GM18907 (cell line): Measurements from ENCODE around the gene MMP24.
"Not testable (repeated sequence)": the region's sequence is repeated elsewhere in the genome, so short reads cannot be mapped to it uniquely, and the experiment has no call there.

Source experiments
- ATAC-seq: cut with Tn5 transposase; IDR thresholded peaks from one replicate; pipeline ENCODE4 v1.9.1; 2021; ENCODE audit warnings: mild to moderate bottlenecking, moderate library complexity; ENCODE audit not compliant: unreplicated experiment

The MMP24 gene

DNA sequence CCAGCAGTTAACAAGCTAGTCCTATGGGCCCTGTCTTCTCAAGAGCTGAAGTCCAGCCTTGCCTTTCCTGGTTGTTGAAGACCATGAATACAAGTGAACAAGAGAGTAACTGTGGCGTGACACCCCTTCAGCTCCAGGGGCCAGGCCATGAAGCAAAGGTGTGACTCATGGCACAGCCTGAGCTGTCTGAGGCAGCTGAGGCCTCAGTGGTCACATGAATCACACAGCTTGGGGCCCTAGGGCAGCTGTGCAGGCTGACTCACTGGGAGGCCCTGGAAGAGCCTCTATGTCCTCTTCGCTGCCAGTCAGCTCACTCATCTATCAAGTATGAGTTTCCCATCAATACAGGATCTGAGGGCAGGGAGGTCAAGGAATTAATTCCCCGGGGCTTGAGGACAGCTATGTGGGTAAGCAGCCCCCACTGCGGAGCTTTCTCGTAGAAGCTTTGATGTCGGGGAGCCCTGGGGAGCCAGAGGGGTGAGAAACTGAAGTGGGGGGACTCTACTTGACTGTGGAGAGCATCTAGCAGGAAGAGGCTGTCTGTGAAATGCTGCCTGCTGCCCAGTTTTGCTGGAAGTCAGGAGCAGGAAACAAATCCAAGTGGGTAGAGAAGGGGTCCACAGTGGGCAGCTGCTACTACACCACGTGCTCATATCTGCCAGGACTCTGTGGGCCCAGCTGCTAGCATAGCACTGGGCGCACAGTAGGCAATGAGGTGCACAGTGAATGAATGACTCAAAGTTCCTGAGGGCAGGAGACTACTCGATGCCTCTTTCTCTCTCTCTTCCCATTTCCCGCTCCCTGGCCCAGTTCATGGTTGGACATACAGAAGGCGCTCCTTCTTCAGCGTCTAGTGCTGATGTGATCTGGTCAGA is 79.4 kb downstream of the MMP24 start:
- ATAC-seq, result no peak

DNA sequence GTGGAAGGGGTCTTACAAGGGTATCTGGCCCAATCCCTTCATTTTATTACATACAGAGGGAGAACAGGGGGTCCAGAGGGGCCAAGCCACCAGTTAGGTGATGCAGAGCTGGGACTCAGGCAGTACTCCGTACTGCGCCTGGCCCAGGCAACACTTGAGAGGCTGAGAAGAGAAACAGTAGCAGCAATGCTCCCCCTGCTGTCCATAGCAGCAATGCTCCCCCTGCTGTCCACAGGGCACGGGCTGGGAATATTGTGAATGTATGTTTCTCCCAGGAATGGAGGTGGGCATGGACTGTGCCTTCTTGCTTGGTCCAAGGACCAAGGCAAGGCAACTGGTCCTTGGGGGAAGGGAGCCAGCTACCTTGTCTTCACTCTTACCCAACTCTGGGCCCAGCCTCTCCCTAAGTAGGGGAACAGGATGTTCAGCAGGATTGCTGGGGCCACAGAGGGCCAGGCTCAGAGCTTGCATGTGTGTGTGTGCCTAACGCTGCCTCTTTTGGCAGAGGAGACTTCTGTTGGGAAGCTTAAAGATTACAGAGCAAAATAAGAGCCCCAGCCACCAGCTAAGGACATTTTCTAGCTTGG is 80.5 kb downstream of the MMP24 start:
- ATAC-seq, result no peak

DNA sequence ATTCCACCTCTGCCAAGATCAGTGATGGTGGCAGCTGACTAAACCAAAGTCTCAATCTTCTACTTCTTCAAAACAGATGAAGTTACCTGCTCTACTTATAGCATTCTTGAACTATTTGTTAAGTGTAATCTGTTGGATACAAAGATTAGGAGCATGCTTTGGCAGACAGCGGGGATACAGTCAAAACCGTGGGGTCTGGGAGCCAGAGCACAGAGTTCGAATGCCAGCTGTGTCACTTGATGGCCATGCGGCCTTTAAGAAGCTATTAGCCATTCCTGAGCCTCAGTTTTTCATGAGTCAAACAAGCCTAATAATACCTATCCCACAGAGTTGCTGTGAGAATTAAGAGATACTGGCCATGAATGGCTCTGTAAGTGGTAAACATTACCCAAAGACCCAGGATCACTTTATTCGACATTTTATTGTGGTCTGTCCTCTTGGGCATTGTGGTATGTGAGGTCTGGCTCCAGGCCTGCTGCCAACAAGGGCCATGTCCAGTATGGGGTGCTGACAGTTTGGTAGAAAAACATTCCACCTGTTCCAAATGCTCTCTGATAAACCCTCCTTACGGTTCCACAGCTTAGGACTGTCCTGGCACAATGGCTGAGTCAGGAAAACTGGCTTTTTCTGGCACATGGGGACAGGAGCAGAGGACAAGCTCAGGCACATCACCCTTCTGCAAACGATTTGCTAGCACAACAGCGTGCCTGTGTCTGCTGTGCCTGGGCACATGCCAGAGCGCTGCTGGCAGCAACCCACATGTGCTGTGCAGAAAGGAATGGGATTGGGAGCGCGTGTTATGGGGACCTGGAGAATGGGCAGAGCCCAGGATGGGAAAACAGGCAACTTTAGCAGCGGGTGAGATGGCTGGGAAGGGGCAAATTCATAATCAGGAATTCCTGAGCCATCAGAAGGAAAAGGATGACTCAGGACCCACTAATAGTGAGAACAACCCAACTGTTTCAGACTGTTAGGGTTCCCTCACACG is 81.5 kb downstream of the MMP24 start:
- ATAC-seq, result no peak

DNA sequence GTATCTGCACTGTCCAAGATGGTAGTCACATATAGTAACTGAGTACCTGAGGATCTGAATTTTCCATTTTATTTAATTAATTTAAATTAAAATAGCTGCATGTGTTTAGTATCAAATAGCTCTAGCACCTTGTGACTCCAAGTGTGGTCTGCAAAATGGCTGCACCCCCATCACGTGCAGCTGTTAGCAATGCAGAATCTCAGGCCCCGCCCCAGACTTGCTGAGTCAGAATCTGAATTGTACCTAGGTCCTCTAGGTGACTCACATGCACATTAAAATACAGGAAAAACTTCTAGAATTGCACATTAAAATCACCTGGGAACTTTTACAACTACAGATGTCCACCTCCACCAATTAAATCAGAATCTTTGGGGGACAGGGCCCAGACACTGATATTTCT is 84.9 kb downstream of the MMP24 start:
- no peak for ATAC-seq

DNA sequence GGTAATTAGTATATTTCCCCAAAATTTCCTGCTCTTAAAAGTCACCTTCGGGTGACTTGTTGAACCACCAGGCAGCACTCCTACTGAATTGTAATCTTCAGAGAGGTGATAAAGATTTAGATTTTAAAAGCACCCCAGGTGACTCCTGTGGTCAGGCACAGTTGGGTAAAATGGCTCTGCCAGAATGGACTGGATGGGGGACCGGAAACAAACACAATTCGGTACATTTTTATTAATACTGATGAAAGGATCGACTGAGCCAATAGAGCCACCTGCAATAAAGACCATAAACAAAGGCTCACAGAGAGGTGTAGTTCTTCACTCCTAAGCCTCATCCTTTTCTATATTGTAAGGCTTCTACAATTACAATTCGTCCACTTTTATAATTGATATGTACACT is 85.3 kb downstream of the MMP24 start:
- ATAC-seq, result no peak

DNA sequence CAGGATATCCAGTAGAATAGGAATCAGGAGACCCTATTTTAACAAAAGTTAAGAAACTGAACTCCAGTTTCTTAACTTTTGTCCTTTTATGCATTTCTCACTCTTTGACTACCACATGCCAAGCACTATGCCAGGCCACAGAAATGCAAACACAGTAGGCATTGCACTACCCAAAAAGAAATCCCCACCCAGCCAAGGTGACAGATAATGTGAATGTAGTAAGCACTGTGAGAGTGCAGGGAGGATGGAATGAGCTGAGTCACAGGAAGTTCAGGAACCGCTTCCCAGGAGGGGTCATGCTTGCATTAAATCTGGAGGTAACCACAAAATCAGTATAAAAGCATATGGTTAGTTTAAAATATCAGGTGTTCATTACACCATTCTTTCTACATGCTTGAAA is 85.8 kb downstream of the MMP24 start:
- no peak for ATAC-seq

DNA sequence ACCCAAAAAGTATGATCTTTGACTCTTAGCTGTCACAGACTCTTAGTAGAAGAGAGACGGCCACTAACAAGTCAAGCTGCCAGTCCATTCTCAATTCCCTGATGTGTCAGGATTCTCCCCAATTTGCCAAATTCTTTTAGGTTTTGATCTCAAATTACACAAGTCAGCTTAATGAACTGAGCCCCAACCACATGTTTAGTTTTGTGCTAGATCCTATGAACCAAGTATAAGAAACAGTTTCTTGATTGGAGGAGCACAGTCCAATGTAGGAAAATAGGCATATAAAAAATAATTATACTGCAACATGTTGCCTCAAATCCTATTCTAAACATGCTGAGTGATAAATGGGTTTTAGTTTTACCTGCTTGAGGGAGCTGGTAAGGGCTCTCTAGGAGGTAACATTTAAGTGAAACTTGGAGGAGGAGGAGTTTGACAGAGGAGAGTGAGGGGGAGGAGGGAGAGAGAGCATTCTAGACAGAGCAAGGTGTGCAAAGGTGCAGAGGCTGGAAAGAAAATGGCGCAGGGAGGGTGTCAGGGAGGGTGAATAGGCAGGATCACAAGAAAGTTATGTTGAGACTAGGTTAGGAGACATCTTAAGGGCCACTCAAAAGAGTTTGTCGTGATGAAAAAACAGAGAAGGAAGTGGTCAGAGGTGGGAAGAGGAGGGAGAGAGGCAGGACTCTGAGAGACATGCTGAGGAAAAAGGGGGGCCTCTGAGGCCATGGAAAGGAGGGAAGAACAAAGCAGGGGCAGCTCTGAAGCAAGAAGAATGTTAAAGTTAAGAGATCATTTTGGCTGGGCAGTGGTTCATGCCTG is 88.5 kb downstream of the MMP24 start:
- no peak for ATAC-seq

DNA sequence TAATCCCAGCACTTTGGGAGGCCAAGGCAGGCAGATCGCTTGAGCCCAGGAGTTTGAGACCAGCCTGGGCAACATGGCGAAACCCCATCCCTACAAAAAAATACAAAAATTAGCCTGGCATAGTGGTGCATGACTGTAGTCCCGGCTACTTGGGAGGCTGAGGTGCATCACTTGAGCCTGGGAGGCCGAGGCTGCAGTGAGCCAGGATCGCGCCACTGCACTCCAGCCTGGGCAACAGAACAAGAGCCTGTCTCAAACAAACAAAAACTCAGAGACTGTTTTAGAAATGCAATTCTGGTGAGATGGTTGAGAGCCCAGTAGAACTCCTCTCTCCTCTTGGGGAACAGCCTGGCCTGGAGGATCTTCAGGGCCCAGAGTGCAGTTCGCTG is 89.1 kb downstream of the MMP24 start:
- ATAC-seq, result not testable (repeated sequence)

DNA sequence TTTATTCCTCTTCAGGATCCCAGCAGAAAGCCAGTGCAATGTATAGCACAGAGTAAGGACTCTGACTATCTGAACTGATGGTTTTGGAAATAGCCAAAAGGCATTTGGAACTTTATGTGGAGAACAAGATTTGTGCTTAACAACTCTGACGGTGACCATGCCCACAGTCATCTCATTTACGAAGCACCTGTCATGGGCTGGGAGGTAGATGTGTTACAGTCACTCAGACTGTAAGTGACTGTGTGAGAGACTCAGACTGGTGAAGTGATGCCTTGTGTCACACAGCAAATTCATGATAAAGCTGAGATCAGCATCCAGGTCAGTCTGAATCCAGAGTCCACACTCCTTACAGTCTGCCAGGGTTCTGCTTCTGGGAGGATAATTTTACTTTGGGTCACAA is 89.6 kb downstream of the MMP24 start:
- ATAC-seq, result no peak

DNA sequence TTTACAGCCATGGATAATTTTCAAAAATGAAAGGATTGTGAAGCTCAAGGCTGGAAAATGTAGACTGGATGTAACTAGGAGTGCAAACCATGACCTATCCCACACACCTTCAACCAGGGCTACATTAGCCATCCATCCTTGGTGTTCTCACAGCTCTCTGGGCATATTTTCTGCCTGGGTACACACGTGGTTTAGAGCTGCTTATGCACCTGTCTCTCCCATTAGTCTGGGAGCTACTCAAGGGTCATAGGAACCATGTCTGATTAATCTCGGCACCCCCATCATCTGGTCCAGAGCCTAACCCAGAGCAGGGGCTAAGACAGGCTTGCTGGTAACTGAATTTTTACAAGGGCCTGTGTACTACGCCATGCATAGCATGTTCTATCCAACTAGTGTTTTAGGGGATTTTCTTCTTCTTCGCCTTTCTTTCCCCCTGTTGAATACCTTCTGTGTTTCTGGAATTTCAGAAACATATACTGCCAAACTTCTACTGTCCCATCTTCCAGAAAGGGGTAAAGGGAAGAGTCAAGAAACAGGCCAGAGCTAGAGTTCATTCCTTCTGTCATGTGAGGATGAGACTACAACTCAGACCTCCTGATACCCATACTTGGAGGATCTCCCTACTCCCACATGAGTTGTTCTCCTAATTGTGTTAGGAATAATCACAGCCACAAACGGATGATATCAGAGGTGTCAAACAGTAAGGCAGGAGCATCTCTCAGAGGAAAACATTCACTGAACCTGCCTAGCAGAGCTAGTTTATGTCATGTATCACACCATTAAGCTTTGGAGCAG is 91.1 kb downstream of the MMP24 start:
- no peak for ATAC-seq

DNA sequence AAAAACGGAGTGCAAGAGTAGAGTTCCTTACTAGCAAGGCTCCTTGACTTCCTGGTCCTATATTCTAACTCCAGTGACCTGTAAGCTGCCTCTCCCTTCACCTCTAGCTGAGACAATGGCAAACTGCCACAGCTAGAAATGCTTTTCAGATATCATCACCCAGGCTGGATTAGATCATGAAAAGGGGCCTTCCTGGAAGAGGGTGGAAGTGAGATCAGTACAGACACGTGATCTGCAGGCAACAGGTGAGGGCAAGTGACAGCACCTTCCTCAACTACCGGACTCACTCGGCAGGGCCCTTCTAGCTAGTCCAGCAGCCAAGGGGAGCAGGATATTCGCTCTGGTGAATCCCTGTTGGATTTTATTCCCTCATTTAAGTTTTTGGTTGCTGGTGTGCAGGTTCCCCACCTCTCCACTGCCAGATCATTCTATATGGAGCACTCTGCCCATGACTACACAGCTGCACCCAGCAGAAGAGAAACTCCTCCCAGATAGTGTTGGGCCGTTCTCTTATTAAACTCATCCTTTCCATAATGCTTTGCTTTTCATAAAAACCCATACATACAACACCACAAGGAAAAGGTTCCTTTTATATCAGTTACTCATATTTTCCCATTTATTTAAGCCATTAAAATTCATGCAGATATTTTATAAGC is 92.1 kb downstream of the MMP24 start:
- ATAC-seq, result no peak

DNA sequence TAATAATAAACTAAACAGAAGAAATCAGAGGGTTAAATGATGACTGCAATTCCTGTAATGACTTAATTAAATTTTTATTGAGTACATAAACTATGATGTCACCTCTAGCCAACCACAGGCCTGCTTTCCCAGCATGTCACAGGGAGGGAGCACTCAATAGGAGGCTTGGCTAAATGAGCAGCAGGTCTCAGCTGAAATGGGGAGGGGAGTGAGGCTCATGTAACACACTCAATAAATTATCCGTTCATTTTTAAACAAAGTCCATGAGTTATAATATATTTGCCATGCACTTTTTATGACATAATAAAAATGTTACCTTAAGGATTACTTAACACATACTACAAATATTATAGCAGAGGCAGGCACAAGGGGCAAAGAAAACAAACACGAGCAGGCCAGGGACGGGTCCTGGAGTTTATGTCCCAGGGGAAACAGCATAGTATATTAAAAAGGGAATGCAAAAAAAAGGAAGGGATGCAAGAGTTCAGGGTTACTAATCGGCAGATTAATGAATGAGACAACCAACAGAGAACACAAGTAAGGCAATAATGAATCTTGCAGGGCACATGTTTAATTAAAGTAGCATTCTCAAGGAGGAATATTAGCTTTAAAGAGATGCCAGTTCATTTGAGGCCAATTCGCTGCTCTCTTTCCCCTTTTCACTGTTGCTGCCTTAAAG is 92.8 kb downstream of the MMP24 start:
- ATAC-seq, result no peak

DNA sequence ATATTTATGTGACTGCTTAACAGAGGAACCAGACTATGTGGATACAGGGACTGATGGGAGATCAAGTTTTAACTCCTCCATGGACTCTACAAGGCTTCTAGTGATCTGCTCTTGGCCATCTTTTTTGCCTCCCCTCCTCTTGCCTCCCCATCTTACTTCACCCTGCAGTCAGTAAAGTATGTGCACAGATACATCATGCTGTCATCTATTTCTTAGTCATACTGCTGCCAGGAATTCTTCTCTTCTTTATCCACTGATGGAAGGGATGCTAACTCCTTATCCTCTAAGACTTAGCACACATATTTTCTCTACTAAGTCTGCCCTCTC is 93.3 kb downstream of the MMP24 start:
- ATAC-seq, result no peak

DNA sequence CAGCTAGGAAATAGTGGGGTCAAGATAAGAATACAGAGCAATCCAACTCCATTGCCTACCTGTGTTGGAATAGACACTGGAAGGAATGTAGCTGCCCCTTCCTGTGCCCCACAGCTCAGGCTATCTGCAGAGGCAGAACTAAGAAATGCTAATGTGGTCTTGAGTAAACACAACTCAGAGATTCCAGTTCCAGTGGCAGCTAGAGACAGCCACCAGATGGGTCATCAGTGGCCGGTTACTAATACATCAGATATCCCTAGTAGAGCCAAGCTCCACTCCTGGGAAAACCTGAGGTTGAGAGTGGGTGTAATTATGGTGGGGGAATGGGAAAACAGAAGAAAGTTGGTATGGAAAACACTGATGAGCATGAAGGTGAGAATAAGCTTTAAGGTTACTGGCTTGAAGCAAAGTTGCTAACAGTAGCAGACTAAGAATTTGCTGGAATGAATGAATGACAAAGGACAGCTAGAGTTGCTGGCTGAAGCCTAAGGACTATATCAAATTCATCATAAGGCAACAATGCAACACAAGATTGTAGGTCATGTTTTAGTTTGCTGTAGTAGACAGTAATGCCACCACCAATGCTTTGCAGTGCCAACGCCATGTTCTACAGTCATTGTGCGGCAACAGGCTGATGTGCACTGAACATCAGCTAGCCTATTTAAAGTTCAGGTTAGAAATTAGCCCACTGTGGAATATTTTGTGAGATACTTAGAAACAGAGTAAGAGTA is 94.1 kb downstream of the MMP24 start:
- no peak for ATAC-seq

DNA sequence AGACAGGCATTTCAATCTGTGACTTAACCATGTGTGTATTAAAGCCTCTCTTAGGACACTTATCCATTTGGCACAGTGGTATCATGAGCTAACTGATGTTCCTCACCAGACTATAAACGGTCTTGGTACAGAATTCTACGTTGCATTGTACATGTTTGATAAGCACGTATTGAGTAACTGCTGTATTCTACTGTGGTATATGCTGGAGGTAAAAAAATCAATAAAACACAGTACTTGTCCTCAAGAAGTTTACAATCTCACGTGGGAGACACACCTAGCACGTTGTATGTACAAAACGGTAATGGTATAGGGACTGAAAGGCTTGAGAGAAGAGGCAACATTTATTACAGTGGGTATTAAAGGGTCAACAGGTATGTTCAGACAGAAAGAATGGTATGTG is 98.9 kb downstream of the MMP24 start:
- no peak for ATAC-seq

DNA sequence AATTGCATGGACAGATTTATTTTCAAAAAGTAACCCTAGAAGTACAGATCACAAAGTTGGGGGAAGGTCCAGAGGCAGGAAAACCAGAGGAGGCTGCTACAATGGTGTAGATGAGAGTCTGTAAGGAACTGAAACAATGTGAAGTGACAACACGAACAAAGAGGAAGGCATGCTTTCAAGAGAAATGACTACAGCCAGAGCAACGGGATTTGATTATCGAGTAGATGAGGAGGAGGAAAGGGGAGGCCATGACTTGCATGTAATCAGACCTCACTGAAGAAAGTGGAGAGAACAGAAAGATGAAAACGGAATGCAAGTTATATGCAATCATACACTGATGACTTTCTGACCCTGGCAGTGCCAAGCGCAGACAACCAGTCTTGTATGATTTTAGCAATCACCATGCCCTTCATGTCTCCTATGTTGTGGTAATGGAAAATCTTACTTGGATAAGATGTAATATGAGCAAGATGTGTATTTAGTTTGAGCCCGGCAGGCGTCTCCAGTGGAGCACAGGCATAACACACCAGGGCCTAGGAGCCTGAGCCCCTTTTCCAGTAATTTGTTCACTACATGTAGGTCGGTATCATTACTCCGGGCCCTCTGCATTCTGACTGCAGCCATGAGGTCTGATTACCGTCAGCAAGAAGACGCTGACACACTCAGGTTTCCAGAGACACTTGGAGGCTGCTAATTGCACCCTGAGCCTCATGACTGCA is 99.7 kb downstream of the MMP24 start:
- ATAC-seq, result no peak
